Gastrocnemius medialis (tissue), 4 donors: ENCODE data around the gene NR2E1.
A peak's percentile ranks its signal among the peaks of the same experiment; 100 is the strongest.

ENCODE experiments used
- CTCF ChIP-seq, 5 experiments: fragments of 450-650 bp in 3 of 5; fragments of 200-600 bp in 2 of 5; sonication (generic) in 2 of 5; IDR thresholded peaks in 4 of 5; conservative IDR thresholded peaks in 1 of 5; 1 replicate in 4 of 5; 2 replicates in 1 of 5; pipeline ENCODE4 v1.5.1; 2016 to 2019; ENCODE audit warnings: antibody characterized with exemption in 5 of 5, mild to moderate bottlenecking in 3 of 5, moderate library complexity in 3 of 5
- POLR2A ChIP-seq, 2 donors: fragments of 450-650 bp; IDR thresholded peaks; one replicate each; pipeline ENCODE4 v1.6.1; 2017; ENCODE audit warnings: antibody characterized with exemption in 2 of 2, mild to moderate bottlenecking in 2 of 2, moderate library complexity in 2 of 2

GRCh38 chr6:108175592-108176279 lies 9.9 kb downstream of the NR2E1 start:
- TF ChIP-seq CTCF (IDR thresholded peaks at IDR 0.05 in 4 of 5, conservative IDR thresholded peaks at IDR 0.05 in 1 of 5) (peak in 1 of 5 experiments; percentile 29), POLR2A (IDR thresholded peaks at IDR 0.05) (no peak)
